Gastrocnemius medialis (tissue), 4 donors: ENCODE measurements around the gene EDNRA.

Experiments
- POLR2A ChIP-seq, 2 donors: fragments of 450-650 bp; IDR thresholded peaks; one replicate each; pipeline ENCODE4 v1.6.1; 2017; ENCODE audit warnings: antibody characterized with exemption in 2 of 2, mild to moderate bottlenecking in 2 of 2, moderate library complexity in 2 of 2
- TF ChIP-seq, protein P1 (sequence below), 5 experiments: fragments of 450-650 bp in 3 of 5; fragments of 200-600 bp in 2 of 5; sonication (generic) in 2 of 5; IDR thresholded peaks in 4 of 5; conservative IDR thresholded peaks in 1 of 5; 1 replicate in 4 of 5; 2 replicates in 1 of 5; pipeline ENCODE4 v1.5.1; 2016 to 2019; ENCODE audit warnings: antibody characterized with exemption in 5 of 5, mild to moderate bottlenecking in 3 of 5, moderate library complexity in 3 of 5

DNA sequence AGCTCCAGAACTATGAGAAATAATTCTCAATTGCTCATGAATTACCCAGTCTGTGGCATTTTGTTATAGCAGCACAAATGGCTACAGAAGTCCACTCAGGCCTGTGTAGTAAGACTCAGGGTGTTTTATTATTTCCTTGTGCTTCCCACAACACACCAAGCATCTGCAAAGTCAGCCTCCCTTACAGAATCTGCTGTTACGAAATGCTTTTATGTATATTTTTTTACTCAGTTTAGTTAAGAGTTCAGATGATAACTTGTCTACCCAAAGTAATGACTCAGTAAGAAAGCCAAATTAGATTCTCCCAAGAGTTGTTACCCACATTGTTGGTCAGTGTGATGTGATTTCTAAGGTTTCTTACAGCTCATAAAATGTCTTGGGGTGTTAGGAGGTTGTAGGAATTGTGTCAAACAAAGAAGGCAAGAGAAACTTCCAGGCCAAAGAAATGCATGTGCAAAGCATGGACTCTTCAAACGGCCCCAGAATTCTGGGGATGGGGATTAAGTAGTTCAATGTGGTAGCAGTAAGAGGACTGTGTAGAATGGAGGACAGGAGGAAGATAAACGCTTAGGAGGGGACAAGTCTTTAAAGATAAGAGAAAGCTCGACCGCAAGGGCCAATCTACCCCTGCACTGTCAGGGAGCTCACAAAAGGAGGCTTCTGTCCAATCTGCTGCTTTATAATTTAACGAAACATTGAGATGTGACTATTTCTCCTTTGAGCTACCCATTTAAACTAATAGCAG, 100.9 kb downstream of the EDNRA start:
- TF ChIP-seq, protein P1, sequence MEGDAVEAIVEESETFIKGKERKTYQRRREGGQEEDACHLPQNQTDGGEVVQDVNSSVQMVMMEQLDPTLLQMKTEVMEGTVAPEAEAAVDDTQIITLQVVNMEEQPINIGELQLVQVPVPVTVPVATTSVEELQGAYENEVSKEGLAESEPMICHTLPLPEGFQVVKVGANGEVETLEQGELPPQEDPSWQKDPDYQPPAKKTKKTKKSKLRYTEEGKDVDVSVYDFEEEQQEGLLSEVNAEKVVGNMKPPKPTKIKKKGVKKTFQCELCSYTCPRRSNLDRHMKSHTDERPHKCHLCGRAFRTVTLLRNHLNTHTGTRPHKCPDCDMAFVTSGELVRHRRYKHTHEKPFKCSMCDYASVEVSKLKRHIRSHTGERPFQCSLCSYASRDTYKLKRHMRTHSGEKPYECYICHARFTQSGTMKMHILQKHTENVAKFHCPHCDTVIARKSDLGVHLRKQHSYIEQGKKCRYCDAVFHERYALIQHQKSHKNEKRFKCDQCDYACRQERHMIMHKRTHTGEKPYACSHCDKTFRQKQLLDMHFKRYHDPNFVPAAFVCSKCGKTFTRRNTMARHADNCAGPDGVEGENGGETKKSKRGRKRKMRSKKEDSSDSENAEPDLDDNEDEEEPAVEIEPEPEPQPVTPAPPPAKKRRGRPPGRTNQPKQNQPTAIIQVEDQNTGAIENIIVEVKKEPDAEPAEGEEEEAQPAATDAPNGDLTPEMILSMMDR (IDR thresholded peaks at IDR 0.05 in 4 of 5, conservative IDR thresholded peaks at IDR 0.05 in 1 of 5) = no peak
- no peak for TF ChIP-seq POLR2A (IDR thresholded peaks at IDR 0.05)
